ENCODE measurements around the gene ORC5. TPM values are rescaled to one million over a fixed set of nuclear protein-coding genes. Genes with fewer than 3 reads are reported as not detected.
"Not testable (repeated sequence)": the region's sequence is repeated elsewhere in the genome, so short reads cannot be mapped to it uniquely, and the experiment has no call there.

ORC5 gene
- total RNA-seq, 1 donor from 2014 or later, result 19.9 TPM

- Histone ChIP-seq H3K27me3 (no peaks in the 10 kb centered on the region), H3K27ac (no peak overlapping the region), H3K4me1 (no peaks in the 10 kb centered on the region), H3K36me3 (no peaks in the 10 kb centered on the region), H3K9me3 (no peaks in the 10 kb centered on the region), H3K4me3 (no peak overlapping the region)
- intact Hi-C loops (cut with DNase I), result no loop called here
- TF ChIP-seq POLR2A (IDR thresholded peaks at IDR 0.05) (no peak), POLR2AphosphoS5 (IDR thresholded peaks at IDR 0.05; ENCODE audit: insufficient read depth in 1 of 2, low read depth in 1 of 2) (no peak)
- TF ChIP-seq, protein P1, sequence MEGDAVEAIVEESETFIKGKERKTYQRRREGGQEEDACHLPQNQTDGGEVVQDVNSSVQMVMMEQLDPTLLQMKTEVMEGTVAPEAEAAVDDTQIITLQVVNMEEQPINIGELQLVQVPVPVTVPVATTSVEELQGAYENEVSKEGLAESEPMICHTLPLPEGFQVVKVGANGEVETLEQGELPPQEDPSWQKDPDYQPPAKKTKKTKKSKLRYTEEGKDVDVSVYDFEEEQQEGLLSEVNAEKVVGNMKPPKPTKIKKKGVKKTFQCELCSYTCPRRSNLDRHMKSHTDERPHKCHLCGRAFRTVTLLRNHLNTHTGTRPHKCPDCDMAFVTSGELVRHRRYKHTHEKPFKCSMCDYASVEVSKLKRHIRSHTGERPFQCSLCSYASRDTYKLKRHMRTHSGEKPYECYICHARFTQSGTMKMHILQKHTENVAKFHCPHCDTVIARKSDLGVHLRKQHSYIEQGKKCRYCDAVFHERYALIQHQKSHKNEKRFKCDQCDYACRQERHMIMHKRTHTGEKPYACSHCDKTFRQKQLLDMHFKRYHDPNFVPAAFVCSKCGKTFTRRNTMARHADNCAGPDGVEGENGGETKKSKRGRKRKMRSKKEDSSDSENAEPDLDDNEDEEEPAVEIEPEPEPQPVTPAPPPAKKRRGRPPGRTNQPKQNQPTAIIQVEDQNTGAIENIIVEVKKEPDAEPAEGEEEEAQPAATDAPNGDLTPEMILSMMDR (IDR thresholded peaks at IDR 0.05), result no peak
- no peak for DNase-seq (ENCODE audit: extremely low spot score in 2 of 2)
Measured at GRCh38 chr7:104242638-104243037, 34.8 kb upstream of the ORC5 start.

DNA sequence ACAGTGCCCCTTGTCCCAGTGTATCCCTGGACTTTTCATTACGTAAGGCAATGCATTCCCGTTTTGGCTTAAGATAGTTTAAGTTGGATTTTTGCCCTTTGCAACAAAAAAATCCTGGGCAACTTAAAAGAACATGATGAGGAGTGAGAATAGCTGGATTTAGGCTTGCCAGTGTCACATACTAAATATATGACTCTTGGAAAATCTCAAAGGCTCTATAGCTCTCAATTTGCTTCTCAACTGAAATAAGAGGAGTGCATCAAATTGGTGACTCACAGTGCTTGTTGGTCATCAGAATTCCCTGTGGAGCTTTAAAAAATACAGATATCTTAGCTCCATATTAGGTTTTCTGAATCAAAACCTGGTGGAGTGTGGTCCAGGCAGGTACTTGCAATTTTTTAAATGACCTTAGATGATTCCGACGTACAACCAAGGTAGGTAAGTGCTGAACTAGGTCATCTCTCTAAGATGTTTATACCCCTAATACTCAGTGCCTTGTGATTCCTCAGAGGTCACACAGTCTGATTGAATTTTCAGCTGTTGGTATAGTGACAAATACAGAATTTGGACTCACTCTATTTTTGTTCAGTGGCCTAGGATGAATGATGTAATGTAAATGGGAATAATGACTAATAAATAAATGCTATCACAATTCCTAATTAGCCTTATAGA lies 33.9 kb upstream of the ORC5 start:
- intact Hi-C loops (cut with DNase I), result no loop called here
- H3K4me1 ChIP-seq, result no peaks in the 10 kb centered on the region
- H3K4me3 ChIP-seq, result no peak overlapping the region
- no peaks in the 10 kb centered on the region for H3K9me3 ChIP-seq
- TF ChIP-seq, protein P1 (IDR thresholded peaks at IDR 0.05), result no peak
- no peak for TF ChIP-seq POLR2A (IDR thresholded peaks at IDR 0.05)
- no peak for TF ChIP-seq POLR2AphosphoS5 (IDR thresholded peaks at IDR 0.05; ENCODE audit: insufficient read depth in 1 of 2, low read depth in 1 of 2)
- no peak overlapping the region for H3K27ac ChIP-seq
- no peaks in the 10 kb centered on the region for H3K36me3 ChIP-seq
- H3K27me3 ChIP-seq, result no peaks in the 10 kb centered on the region
- DNase-seq (ENCODE audit: extremely low spot score in 2 of 2), result no peak

DNA sequence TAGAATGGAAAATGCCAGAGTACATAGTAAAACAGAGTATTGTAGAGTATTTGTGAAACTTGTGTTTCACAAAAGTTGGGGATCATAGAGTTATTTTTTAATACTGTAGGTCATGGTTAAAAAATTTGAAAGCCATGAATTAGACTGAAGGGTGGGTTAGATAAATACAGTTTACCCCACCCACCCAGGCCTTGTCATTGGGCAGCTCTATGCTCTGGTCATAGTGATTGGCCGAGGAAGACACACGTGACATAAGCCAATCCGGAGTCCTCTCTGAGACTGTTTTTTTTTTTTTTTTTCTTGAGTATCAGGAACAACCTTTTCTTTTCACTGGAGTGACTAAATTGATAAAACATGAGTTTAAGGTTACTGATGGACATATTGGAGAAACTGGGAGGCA lies 33.3 kb upstream of the ORC5 start:
- Histone ChIP-seq H3K4me3 (no peak overlapping the region), H3K9me3 (no peaks in the 10 kb centered on the region), H3K27me3 (no peaks in the 10 kb centered on the region), H3K27ac (no peak overlapping the region), H3K4me1 (no peaks in the 10 kb centered on the region), H3K36me3 (no peaks in the 10 kb centered on the region)
- no peak for DNase-seq (ENCODE audit: extremely low spot score in 2 of 2)
- no peak for TF ChIP-seq POLR2AphosphoS5 (IDR thresholded peaks at IDR 0.05; ENCODE audit: insufficient read depth in 1 of 2, low read depth in 1 of 2)
- TF ChIP-seq, protein P1 (IDR thresholded peaks at IDR 0.05), result no peak
- no peak for TF ChIP-seq POLR2A (IDR thresholded peaks at IDR 0.05)
- intact Hi-C loops (cut with DNase I), result no loop called here

DNA sequence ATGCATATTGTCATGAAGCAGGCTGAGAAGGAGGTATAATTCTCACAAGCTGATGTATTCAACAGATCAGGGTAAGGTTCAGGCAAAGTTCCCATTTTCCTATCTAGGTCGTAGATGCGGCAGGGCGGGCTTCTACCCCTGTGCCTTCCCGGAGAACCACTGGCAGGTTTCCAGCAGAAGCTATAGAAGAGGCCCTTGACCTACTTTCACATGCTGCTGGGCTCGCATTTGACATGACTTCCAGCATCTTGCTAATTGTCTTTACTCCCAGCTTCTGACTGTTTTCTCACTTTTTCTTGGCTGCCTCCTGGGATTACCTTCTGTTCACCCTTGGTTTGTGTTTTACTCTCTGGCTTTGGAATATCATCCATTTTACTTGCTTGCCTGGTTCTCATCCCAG lies 32.6 kb upstream of the ORC5 start:
- TF ChIP-seq POLR2AphosphoS5 (IDR thresholded peaks at IDR 0.05; ENCODE audit: insufficient read depth in 1 of 2, low read depth in 1 of 2) (no peak), POLR2A (IDR thresholded peaks at IDR 0.05) (no peak)
- DNase-seq (ENCODE audit: extremely low spot score in 2 of 2), result no peak
- no peaks in the 10 kb centered on the region for H3K4me1 ChIP-seq
- H3K9me3 ChIP-seq, result no peaks in the 10 kb centered on the region
- no peaks in the 10 kb centered on the region for H3K27me3 ChIP-seq
- H3K4me3 ChIP-seq, result no peak overlapping the region
- intact Hi-C loops (cut with DNase I), result no loop called here
- no peaks in the 10 kb centered on the region for H3K36me3 ChIP-seq
- H3K27ac ChIP-seq, result no peak overlapping the region

DNA sequence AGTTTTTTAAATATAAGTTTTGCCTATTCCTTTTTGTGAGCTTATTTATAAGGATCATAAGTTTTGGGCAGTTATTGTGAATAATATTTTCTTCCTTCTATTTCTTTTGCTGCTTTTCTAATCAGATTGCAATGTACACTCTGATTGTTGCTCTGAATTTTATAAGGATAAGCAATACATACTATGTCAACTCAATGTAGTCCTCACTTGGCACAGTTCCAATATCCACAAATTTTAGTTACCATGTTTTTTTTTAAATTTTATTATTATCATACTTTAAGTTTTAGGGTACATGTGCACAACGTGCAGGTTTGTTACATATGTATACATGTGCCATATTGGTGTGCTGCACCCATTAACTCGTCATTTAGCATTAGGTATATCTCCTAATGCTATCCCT lies 27.2 kb upstream of the ORC5 start:
- H3K27ac ChIP-seq; H3K4me3 ChIP-seq; H3K36me3 ChIP-seq; H3K4me1 ChIP-seq; DNase-seq (ENCODE audit: extremely low spot score in 2 of 2); intact Hi-C loops (cut with DNase I); H3K27me3 ChIP-seq; H3K9me3 ChIP-seq: not testable (repeated sequence)

Data from vagina (tissue), 2 donors.